HG03457 (cell line): ENCODE measurements around the gene FBLN2.

Experiments used
- ATAC-seq: cut with Tn5 transposase; IDR thresholded peaks from one replicate; pipeline ENCODE4 v1.9.1; 2021; ENCODE audit warnings: moderate number of reproducible peaks; ENCODE audit not compliant: unreplicated experiment

FBLN2 gene

GRCh38 chr3:13659221-13659969 is 110.5 kb downstream of the FBLN2 start:
- no peak for ATAC-seq

GRCh38 chr3:13660042-13660874 is 111.3 kb downstream of the FBLN2 start:
- no peak for ATAC-seq

GRCh38 chr3:13661121-13661520 is 112.2 kb downstream of the FBLN2 start:
- no peak for ATAC-seq

GRCh38 chr3:13662238-13662847 is 113.4 kb downstream of the FBLN2 start:
- no peak for ATAC-seq

GRCh38 chr3:13663781-13664535 is 115.0 kb downstream of the FBLN2 start:
- no peak for ATAC-seq

- ATAC-seq, result no peak
Measured at GRCh38 chr3:13665582-13666226, 116.8 kb downstream of the FBLN2 start.

- no peak for ATAC-seq
Measured at GRCh38 chr3:13666227-13666619, 117.3 kb downstream of the FBLN2 start.

GRCh38 chr3:13666781-13667709 is 118.1 kb downstream of the FBLN2 start:
- ATAC-seq, result no peak

GRCh38 chr3:13668136-13668535 is 119.2 kb downstream of the FBLN2 start:
- no peak for ATAC-seq

- ATAC-seq, result no peak
Measured at GRCh38 chr3:13669457-13669856, 120.5 kb downstream of the FBLN2 start.

- ATAC-seq, result no peak
Measured at GRCh38 chr3:13670292-13670691, 121.4 kb downstream of the FBLN2 start.

- no peak for ATAC-seq
Measured at GRCh38 chr3:13671482-13672233, 122.7 kb downstream of the FBLN2 start.

GRCh38 chr3:13673207-13673606 is 124.3 kb downstream of the FBLN2 start:
- ATAC-seq, result no peak

GRCh38 chr3:13674538-13675185 is 125.7 kb downstream of the FBLN2 start:
- no peak for ATAC-seq

GRCh38 chr3:13676356-13677017 is 127.6 kb downstream of the FBLN2 start:
- ATAC-seq, result no peak

- no peak for ATAC-seq
Measured at GRCh38 chr3:13677272-13677671, 128.3 kb downstream of the FBLN2 start.

- ATAC-seq, result no peak
Measured at GRCh38 chr3:13681931-13682330, 133.0 kb downstream of the FBLN2 start.
